HG03439 (cell line): ENCODE measurements around the gene KLF18.
"Not testable (repeated sequence)": the region's sequence is repeated elsewhere in the genome, so short reads cannot be mapped to it uniquely, and the experiment has no call there.

Source experiments
- ATAC-seq: cut with Tn5 transposase; IDR thresholded peaks from one replicate; pipeline ENCODE4 v1.9.1; 2021; ENCODE audit warnings: mild to moderate bottlenecking, moderate library complexity; ENCODE audit not compliant: unreplicated experiment

Gene KLF18

GRCh38 chr1:44141531-44141930 lies at the start of gene KLF18:
KLF18 (minus strand) TSS chr1:44141631; CDS start chr1:44141631, 0 bp downstream.
- ATAC-seq, result no peak

GRCh38 chr1:44174630-44175029 lies 33.2 kb upstream of the KLF18 start:
- ATAC-seq, result no peak

GRCh38 chr1:44170281-44170823 lies 28.9 kb upstream of the KLF18 start:
- ATAC-seq, result no peak

- ATAC-seq, result no peak
These were observed 27.2 kb upstream of the KLF18 start for GRCh38 chr1:44168520-44169098.

GRCh38 chr1:44161546-44161945 lies 20.1 kb upstream of the KLF18 start:
- ATAC-seq, result no peak

GRCh38 chr1:44158871-44159270 lies 17.4 kb upstream of the KLF18 start:
- ATAC-seq, result no peak

GRCh38 chr1:44157903-44158302 lies 16.5 kb upstream of the KLF18 start:
- ATAC-seq, result no peak

- ATAC-seq, result no peak
These were observed 12.6 kb upstream of the KLF18 start for GRCh38 chr1:44154049-44154448.

GRCh38 chr1:44152692-44153091 lies 11.3 kb upstream of the KLF18 start:
- no peak for ATAC-seq

- ATAC-seq, result no peak
These were observed 10.4 kb upstream of the KLF18 start for GRCh38 chr1:44151808-44152207.

GRCh38 chr1:44151332-44151731 lies 9.9 kb upstream of the KLF18 start:
- no peak for ATAC-seq

GRCh38 chr1:44147582-44147981 lies 6.2 kb upstream of the KLF18 start:
- no peak for ATAC-seq

- ATAC-seq, result no peak
These were observed 5.3 kb upstream of the KLF18 start for GRCh38 chr1:44146536-44147361.

- no peak for ATAC-seq
These were observed 3.7 kb upstream of the KLF18 start for GRCh38 chr1:44144962-44145756.

- ATAC-seq, result not testable (repeated sequence)
These were observed 1.9 kb downstream of the KLF18 start for GRCh38 chr1:44139565-44139964.

- ATAC-seq, result no peak
These were observed 3.2 kb downstream of the KLF18 start for GRCh38 chr1:44138239-44138638.

- no peak for ATAC-seq
These were observed 5.5 kb downstream of the KLF18 start for GRCh38 chr1:44135886-44136285.

GRCh38 chr1:44134071-44134920 lies 7.1 kb downstream of the KLF18 start:
- no peak for ATAC-seq

- no peak for ATAC-seq
These were observed 10.0 kb downstream of the KLF18 start for GRCh38 chr1:44131411-44131810.
